Endothelial cell of umbilical vein (primary cell): ENCODE data around the gene SLC2A8. TPM values are rescaled to one million over a fixed set of nuclear protein-coding genes. Genes with fewer than 3 reads are reported as not detected.

ENCODE experiments used
- Bru-seq: library from RNA; stranded (reverse); fragments of 400-500 nt; gene quantifications from one replicate; lab custom pipeline; 2021; lab: Mats Ljungman, UMichigan
- BruChase-seq, 2 experiments: library from RNA; stranded (reverse); fragments of 400-500 nt; gene quantifications; one replicate each; lab custom pipeline; 2021; lab: Mats Ljungman, UMichigan
- BruUV-seq: library from RNA; stranded (reverse); fragments of 400-500 nt; replicated peaks from 2 replicates; lab custom pipeline; 2021; lab: Mats Ljungman, UMichigan
- CTCF ChIA-PET: fragments of 300-600, 350-600 bp; sonication (Branson Sonifier 250); formaldehyde crosslinking; loops from one replicate; lab custom pipeline; 2021; ENCODE audit warnings: antibody characterized with exemption, inconsistent platforms; lab: Charles Lee
- POLR2A ChIA-PET: fragments of 300-600, 350-600 bp; sonication (Branson Sonifier 250); formaldehyde crosslinking; loops from one replicate; lab custom pipeline; 2021; ENCODE audit warnings: antibody characterized with exemption, inconsistent platforms; lab: Charles Lee
- DNase-seq: peaks from one replicate; pipeline ENCODE4 v3.0.0-alpha.2; 2011; ENCODE audit warnings: low read depth, low spot score
- FAIRE-seq: peaks from 2 replicates; lab custom pipeline; 2011; peaks lifted over from hg19 to GRCh38; lab: Jason Lieb, UNC
- H2AFZ ChIP-seq: 2 replicates; pipeline ENCODE4 v1.6.0; 2012; ENCODE audit warnings: low read depth, low read length, control low read depth, inconsistent platforms
- H3K27ac ChIP-seq: 2 replicates; pipeline ENCODE4 v1.5.1; 2011; ENCODE audit warnings: low read depth, mild to moderate bottlenecking, control low read depth, low read length, moderate library complexity; ENCODE audit not compliant: insufficient read depth
- H3K27me3 ChIP-seq, 2 experiments: 2 replicates each; pipeline versions ENCODE4 v1.6.0 to v1.6.1; 2011; ENCODE audit warnings: low read length in 2 of 2, mixed read lengths in 1 of 2; ENCODE audit not compliant: control insufficient read depth in 2 of 2, insufficient read depth in 2 of 2
- H3K36me3 ChIP-seq, 2 experiments: 2 replicates in 1 of 2; 3 replicates in 1 of 2; pipeline ENCODE4 v1.5.1; 2011; ENCODE audit warnings: low read length in 2 of 2, mild to moderate bottlenecking in 1 of 2, moderate library complexity in 1 of 2; ENCODE audit not compliant: control insufficient read depth in 2 of 2, insufficient read depth in 2 of 2; ENCODE audit errors: extremely low read depth in 1 of 2
- H3K4me1 ChIP-seq: 3 replicates; pipeline ENCODE4 v1.5.1; 2011; ENCODE audit warnings: mild to moderate bottlenecking, low read length; ENCODE audit not compliant: control insufficient read depth, insufficient read depth; ENCODE audit errors: extremely low read depth
- H3K4me2 ChIP-seq: 2 replicates; pipeline ENCODE4 v1.6.1; 2011; ENCODE audit warnings: low read length, control low read depth, mixed read lengths; ENCODE audit not compliant: insufficient read depth
- H3K4me3 ChIP-seq, 3 experiments: fragments of 200-600 bp in 1 of 3; sonication (generic), shearing (Covaris generic) in 1 of 3; replicated peaks in 1 of 3; 2 replicates each; pipeline ENCODE4 v1.5.1; 2011 to 2016; ENCODE audit warnings: control low read depth in 3 of 3, low read length in 3 of 3, mild to moderate bottlenecking in 2 of 3, inconsistent platforms in 1 of 3, low read depth in 1 of 3, moderate library complexity in 1 of 3; ENCODE audit not compliant: insufficient read depth in 1 of 3
- H3K79me2 ChIP-seq: 2 replicates; pipeline ENCODE4 v1.6.0; 2012; ENCODE audit warnings: low read length, inconsistent platforms; ENCODE audit not compliant: control insufficient read depth, insufficient read depth
- H3K9ac ChIP-seq: replicated peaks from 2 replicates; pipeline ENCODE3; 2011; ENCODE audit warnings: low read length, control low read depth; ENCODE audit not compliant: insufficient read depth; ENCODE audit errors: extremely low read depth
- H3K9me1 ChIP-seq: replicated peaks from 3 replicates; pipeline ENCODE4 v1.6.0; 2011; ENCODE audit warnings: mild to moderate bottlenecking, low read length; ENCODE audit not compliant: control insufficient read depth, insufficient read depth; ENCODE audit errors: extremely low read depth
- H3K9me3 ChIP-seq: replicated peaks from 2 replicates; pipeline ENCODE4 v1.5.1; 2012; ENCODE audit warnings: low read length, inconsistent platforms; ENCODE audit not compliant: control insufficient read depth, insufficient read depth
- H4K20me1 ChIP-seq: replicated peaks from 2 replicates; pipeline ENCODE3; 2011; ENCODE audit warnings: mild to moderate bottlenecking, low read length; ENCODE audit not compliant: control insufficient read depth, insufficient read depth; ENCODE audit errors: extremely low read depth
- EZH2 ChIP-seq: IDR thresholded peaks from 2 replicates; pipeline ENCODE4 v1.6.1; 2012; ENCODE audit warnings: borderline replicate concordance, low read depth, mild to moderate bottlenecking, moderate library complexity, low read length, inconsistent platforms; ENCODE audit not compliant: severe bottlenecking
- FOS ChIP-seq: IDR thresholded peaks from 2 replicates; pipeline ENCODE4 v1.6.1; 2011; ENCODE audit warnings: mild to moderate bottlenecking, low read length, moderate library complexity, borderline replicate concordance; ENCODE audit not compliant: insufficient read depth
- GATA2 ChIP-seq: IDR thresholded peaks from 2 replicates; pipeline ENCODE4 v1.7.0; 2011; ENCODE audit warnings: low read depth, mild to moderate bottlenecking, moderate library complexity, mixed read lengths, low read length; ENCODE audit not compliant: insufficient read length, insufficient read depth
- MYC ChIP-seq: IDR thresholded peaks from one replicate; pipeline ENCODE4 v1.6.1; 2011; ENCODE audit warnings: mild to moderate bottlenecking, low read depth, low read length
- POLR2A ChIP-seq: IDR thresholded peaks from 2 replicates; pipeline ENCODE4 v1.6.1; 2012; ENCODE audit warnings: low read depth, mild to moderate bottlenecking, control low read depth, low read length
- POLR2AphosphoS5 ChIP-seq: IDR thresholded peaks from 2 replicates; pipeline ENCODE4 v1.6.1; 2012; ENCODE audit warnings: low read depth, mild to moderate bottlenecking, control low read depth, low read length, moderate library complexity; ENCODE audit not compliant: insufficient read depth
- dilution Hi-C: fragments of 300-500 bp; cut with MboI; formaldehyde crosslinking; loops from one replicate; pipeline ENCODE4 v1.15.0; 2019; ENCODE audit warnings: low sequenced_read_pairs; ENCODE audit not compliant: extremely low pct_ligation_motif_present
- intact Hi-C: fragments of 100-400 bp; cut with micrococcal nuclease; formaldehyde crosslinking; loops from one replicate; pipeline ENCODE4 v1.10.0; 2022
- long read RNA-seq: library from polyadenylated mRNA; stranded (forward); transcript quantifications from one replicate; pipeline ENCODE4 v2.0.0, GENCODE V29; 2021
- polyA minus RNA-seq, 3 experiments: library from RNA; depleted of rRNA, polyadenylated mRNA; stranded (reverse); fragments of >200 nt; gene quantifications; 1 replicate in 1 of 3; 2 replicates in 2 of 3; pipeline ENCODE4 v1.2.3, GENCODE V29; 2011
- polyA plus RNA-seq, 4 experiments: library from polyadenylated mRNA; depleted of rRNA in 3 of 4; stranded (reverse) in 3 of 4; unstranded in 1 of 4; fragments of >200 nt; gene quantifications; 2 replicates each; pipeline versions ENCODE4 v1.2.1 to v1.2.3, GENCODE V29; 2011 to 2012; ENCODE audit warnings: missing spikeins in 1 of 4
- total RNA-seq: library from RNA; stranded (reverse); gene quantifications from 2 replicates; pipeline ENCODE4 v1.2.3, GENCODE V29; 2021

The SLC2A8 gene, protein sequence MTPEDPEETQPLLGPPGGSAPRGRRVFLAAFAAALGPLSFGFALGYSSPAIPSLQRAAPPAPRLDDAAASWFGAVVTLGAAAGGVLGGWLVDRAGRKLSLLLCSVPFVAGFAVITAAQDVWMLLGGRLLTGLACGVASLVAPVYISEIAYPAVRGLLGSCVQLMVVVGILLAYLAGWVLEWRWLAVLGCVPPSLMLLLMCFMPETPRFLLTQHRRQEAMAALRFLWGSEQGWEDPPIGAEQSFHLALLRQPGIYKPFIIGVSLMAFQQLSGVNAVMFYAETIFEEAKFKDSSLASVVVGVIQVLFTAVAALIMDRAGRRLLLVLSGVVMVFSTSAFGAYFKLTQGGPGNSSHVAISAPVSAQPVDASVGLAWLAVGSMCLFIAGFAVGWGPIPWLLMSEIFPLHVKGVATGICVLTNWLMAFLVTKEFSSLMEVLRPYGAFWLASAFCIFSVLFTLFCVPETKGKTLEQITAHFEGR
- total RNA-seq (17.0 and 19.3 TPM in 2 replicates), polyA plus RNA-seq (26.1 and 33.5 TPM in 2 replicates), polyA minus RNA-seq (9.5 and 15.3 TPM in 2 replicates), Bru-seq, nascent RNA (percentile 46 among the genes with signal in this experiment), BruChase-seq, experiment 1, labeled RNA remaining after a 6-hour chase (percentile 56 among the genes with signal in this experiment), BruChase-seq, experiment 2, labeled RNA remaining after a 2-hour chase (percentile 63 among the genes with signal in this experiment)
- 13.7 and 16.7 TPM in 2 replicates for polyA plus RNA-seq (2011; cell fraction: cytosol; rRNA removed)
- polyA plus RNA-seq (2011; cell fraction: nucleus; rRNA removed): 24.4 and 33.0 TPM in 2 replicates
- 10.9 and 15.6 TPM in 2 replicates for polyA plus RNA-seq (2012)
- polyA minus RNA-seq (2011; cell fraction: cytosol; rRNA and poly(A)+ RNA removed): 18.9 TPM
- polyA minus RNA-seq (2011; cell fraction: nucleus; rRNA and poly(A)+ RNA removed): 9.1 and 10.6 TPM in 2 replicates
- long read RNA-seq, transcript SLC2A8-201 (7 exons, 914 nt): minor isoform, 5 of 57 reads
- long read RNA-seq, transcript SLC2A8-203 (10 exons, 2,172 nt): major isoform, 20 of 57 reads
- long read RNA-seq, partial matches to known transcripts: 3 of 57 reads
- long read RNA-seq, other reads (novel, unspliced or antisense): 23 of 57 reads

DNA sequence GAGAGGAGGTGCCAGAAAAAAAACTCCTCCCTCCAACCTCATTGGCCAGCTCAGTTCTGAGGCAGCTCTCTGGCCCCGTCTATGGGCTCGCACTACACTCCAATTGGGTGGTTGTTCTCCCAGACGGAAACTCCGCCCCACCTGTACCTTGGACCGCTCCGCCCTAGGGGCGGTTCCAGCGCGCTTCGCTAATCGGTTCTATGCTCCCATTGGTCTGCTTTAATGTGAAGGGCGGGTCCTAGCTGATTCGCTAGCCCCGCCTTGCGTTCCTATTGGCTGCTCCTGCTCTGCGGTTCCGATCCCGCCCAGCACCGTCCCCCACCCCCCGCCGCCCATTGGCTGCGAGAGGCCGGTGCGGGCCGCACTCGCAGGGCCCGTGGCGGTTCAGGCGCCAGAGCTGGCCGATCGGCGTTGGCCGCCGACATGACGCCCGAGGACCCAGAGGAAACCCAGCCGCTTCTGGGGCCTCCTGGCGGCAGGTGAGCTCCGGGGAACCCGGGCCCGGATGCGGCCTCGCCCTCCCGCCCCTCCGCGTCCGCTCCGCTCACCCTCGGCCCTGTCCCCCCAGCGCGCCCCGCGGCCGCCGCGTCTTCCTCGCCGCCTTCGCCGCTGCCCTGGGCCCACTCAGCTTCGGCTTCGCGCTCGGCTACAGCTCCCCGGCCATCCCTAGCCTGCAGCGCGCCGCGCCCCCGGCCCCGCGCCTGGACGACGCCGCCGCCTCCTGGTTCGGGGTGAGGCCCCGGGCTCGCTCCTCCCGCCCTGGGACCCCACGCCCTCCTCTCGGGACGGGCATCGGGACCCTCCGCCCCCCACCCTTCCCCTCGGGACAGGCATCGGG is at the start of gene SLC2A8:
Gene SLC2A8, plus strand, starts transcription at position 362 of the 838 bp plus-strand sequence. Its CDS starts 62 bp downstream, at position 424.
- peaks cover 9% of the 10 kb centered on the region for H3K4me1 ChIP-seq
- H2AFZ ChIP-seq: peak within 1 kb of the TSS; percentile 97
- no peaks in the 10 kb centered on the region for H3K9me1 ChIP-seq
- peak within 1 kb of the TSS; percentile 81 for H3K4me2 ChIP-seq
- peak within 1 kb of the TSS; percentile 5 for H3K27ac ChIP-seq
- no peaks in the 10 kb centered on the region for H4K20me1 ChIP-seq
- ChIA-PET POLR2A (interaction anchor here (0.6 to 1.3 kb wide), 5 partner anchors 27 to 1261 kb away, joined by 3 to 7 read pairs (median 3); partner anchors contain the start of gene ZNF79), CTCF (interaction anchor here (0.7 to 3.5 kb wide), 20 partner anchors 10 to 456 kb away, joined by 3 to 19 read pairs (median 4); partner anchors contain the start of gene ZNF79)
- BruUV-seq: no TSS peak
- TF ChIP-seq EZH2 (no peak), POLR2AphosphoS5 (peak; percentile 75), FOS (no peak), GATA2 (no peak), MYC (no peak), POLR2A (peak; percentile 62)
- no peaks in the 10 kb centered on the region for H3K9me3 ChIP-seq
- H3K4me3 ChIP-seq: peak within 1 kb of the TSS; percentile 42 to 85 (median 60)
- H3K79me2 ChIP-seq: no peaks in the 10 kb centered on the region
- DNase-seq (peak; percentile 100), FAIRE-seq (peak; percentile 97)
- H3K27me3 ChIP-seq: peaks cover 2 to 4% of the 10 kb centered on the region in 2 experiments
- intact Hi-C loops: loop anchor here (1.0 kb wide), 4 partner anchors 27 to 457 kb away; partner anchors contain the start of gene ZNF79
- H3K36me3 ChIP-seq: no peaks in the 10 kb centered on the region
- H3K9ac ChIP-seq: peak within 1 kb of the TSS; percentile 59
- dilution Hi-C loops: no loop called here
